Urinary bladder (tissue), 4 donors: ENCODE data around the gene KANSL1L. TPM values are rescaled to one million over a fixed set of nuclear protein-coding genes. Genes with fewer than 3 reads are reported as not detected.
"Not testable (repeated sequence)": the region's sequence is repeated elsewhere in the genome, so short reads cannot be mapped to it uniquely, and the experiment has no call there.

ENCODE experiments used
- DNase-seq: peaks from one replicate; pipeline ENCODE4 v3.0.0-alpha.2; 2015; ENCODE audit errors: extremely low spot score
- H3K27ac ChIP-seq: one replicate; pipeline ENCODE4 v1.5.1; 2013; ENCODE audit warnings: low read depth, mild to moderate bottlenecking, moderate library complexity
- H3K36me3 ChIP-seq: one replicate; pipeline ENCODE4 v1.6.1; 2013; ENCODE audit warnings: mild to moderate bottlenecking, moderate library complexity; ENCODE audit not compliant: insufficient read depth
- H3K4me1 ChIP-seq: one replicate; pipeline ENCODE4 v1.6.1; 2013; ENCODE audit warnings: mild to moderate bottlenecking, moderate library complexity; ENCODE audit not compliant: insufficient read depth
- H3K4me3 ChIP-seq: one replicate; pipeline ENCODE4 v1.5.1; 2013; ENCODE audit warnings: low read depth, low read length
- WGBS: extraction: QIAGEN DNeasy Blood & Tissue Kit; methylation state at CpG from one replicate; pipeline ENCODE4 v1.1.7; 2013; 5-methylcytosine and 5-hydroxymethylcytosine counted together
- polyA plus RNA-seq: library from polyadenylated mRNA; stranded (reverse); fragments of 200-250 nt; gene quantifications from one replicate; pipeline ENCODE4 v1.2.3, GENCODE V29; 2013
- total RNA-seq: library from RNA; depleted of rRNA; stranded (reverse); fragments of >200 nt; gene quantifications from one replicate; pipeline ENCODE4 v1.2.3, GENCODE V29; 2014
- donor health status: healthy with polysubstance abuse.
- donor health status: healthy.

The KANSL1L gene
- total and polyA plus RNA-seq, 2 donors = 13.3 to 92.5 TPM

- Histone ChIP-seq H3K36me3 (no peaks in the 10 kb centered on the region), H3K4me3 (no peak overlapping the region), H3K4me1 (no peaks in the 10 kb centered on the region), H3K27ac (no peak overlapping the region)
- DNase-seq = no peak
- 32% methylated on average over 1 of the region's 1 CpG for WGBS
These were observed 18.4 kb upstream of the KANSL1L start for GRCh38 chr2:210189452-210190138.

DNA sequence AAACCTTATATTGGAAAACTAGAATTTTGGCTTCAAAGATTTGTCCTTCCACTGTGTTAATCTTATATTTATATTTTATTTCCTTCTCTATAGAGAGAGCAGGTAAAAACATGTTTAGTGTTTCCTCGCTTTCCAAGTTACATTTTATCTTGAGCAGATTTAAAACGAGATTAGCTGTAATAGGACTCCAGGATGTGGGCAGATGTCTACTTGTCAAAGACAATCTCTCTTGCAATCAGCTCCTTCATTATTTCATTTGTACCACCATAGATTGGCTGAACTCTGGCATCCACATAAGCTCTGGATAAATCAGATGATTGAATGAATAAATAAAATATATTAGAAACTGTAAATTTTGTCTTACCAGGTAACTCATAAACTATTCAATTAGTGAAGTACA, 17.5 kb upstream of the KANSL1L start:
- Histone ChIP-seq H3K4me3 (no peak overlapping the region), H3K27ac (no peak overlapping the region), H3K36me3 (no peaks in the 10 kb centered on the region), H3K4me1 (no peaks in the 10 kb centered on the region)
- DNase-seq = no peak
- WGBS = 38% methylated on average over 2 of the region's 2 CpGs

DNA sequence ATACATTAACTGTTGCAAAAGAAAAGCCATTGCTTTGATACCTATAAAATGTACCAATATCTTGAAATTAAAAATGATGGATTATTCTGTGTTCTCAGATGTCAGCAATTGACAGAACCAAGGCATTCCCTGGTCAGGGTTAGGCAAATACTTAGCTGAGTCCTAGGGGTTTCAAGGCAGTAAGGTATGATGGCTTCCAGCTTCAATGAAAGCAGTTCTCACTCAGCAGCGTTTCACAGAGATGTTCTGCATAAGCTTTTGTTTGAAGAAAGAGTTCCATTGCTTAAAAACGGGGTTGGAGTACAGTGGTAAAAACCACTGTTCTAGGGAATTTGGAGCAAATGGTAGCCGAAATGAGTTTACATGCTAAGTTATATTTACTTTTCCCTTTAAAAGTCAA, 17.0 kb upstream of the KANSL1L start:
- Histone ChIP-seq H3K4me1 (no peaks in the 10 kb centered on the region), H3K4me3 (no peak overlapping the region), H3K36me3 (no peaks in the 10 kb centered on the region), H3K27ac (no peak overlapping the region)
- no peak for DNase-seq
- WGBS = 53% methylated on average over 3 of the region's 3 CpGs

- H3K4me3 ChIP-seq, DNase-seq, H3K27ac ChIP-seq, H3K36me3 ChIP-seq, H3K4me1 ChIP-seq: not testable (repeated sequence)
- 89% methylated on average over 1 of the region's 1 CpG for WGBS
These were observed 12.7 kb upstream of the KANSL1L start for GRCh38 chr2:210183936-210184335.

DNA sequence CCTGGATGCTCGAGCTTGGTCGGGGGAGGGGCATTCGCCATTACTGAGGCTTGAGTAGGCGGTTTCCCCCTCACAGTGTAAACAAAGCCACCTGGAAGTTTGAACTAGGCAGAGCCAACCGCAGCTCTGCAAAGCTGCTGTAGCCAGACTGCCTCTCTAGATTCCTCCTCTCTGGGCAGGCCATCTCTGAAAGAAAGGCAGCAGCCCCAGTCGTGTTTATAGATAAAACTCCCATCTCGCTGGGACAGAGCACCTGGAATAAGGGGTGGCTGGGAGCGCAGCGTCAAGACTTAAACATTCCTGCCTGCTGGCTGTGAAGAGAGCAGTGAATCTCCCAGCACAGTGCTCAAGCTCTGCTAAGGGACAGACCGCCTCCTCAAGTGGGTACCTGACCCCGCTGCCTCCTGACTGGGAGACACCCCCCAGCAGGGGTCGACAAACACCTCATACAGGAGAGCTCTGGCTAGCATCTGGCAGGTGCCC, 10.4 kb upstream of the KANSL1L start:
- H3K4me3 ChIP-seq, DNase-seq, H3K4me1 ChIP-seq, H3K36me3 ChIP-seq, H3K27ac ChIP-seq: not testable (repeated sequence)
- WGBS = 39% methylated on average over 12 of the region's 12 CpGs

GRCh38 chr2:210181033-210181605, 9.9 kb upstream of the KANSL1L start:
- H3K4me1 ChIP-seq, H3K36me3 ChIP-seq, H3K27ac ChIP-seq, DNase-seq, H3K4me3 ChIP-seq: not testable (repeated sequence)
- WGBS = 61% methylated on average over 3 of the region's 3 CpGs

GRCh38 chr2:210180477-210180876, 9.3 kb upstream of the KANSL1L start:
- no peak for DNase-seq
- Histone ChIP-seq H3K4me3 (no peak overlapping the region), H3K27ac (no peak overlapping the region), H3K36me3 (no peaks in the 10 kb centered on the region), H3K4me1 (no peaks in the 10 kb centered on the region)
- 94% methylated on average over 1 of the region's 1 CpG for WGBS

DNA sequence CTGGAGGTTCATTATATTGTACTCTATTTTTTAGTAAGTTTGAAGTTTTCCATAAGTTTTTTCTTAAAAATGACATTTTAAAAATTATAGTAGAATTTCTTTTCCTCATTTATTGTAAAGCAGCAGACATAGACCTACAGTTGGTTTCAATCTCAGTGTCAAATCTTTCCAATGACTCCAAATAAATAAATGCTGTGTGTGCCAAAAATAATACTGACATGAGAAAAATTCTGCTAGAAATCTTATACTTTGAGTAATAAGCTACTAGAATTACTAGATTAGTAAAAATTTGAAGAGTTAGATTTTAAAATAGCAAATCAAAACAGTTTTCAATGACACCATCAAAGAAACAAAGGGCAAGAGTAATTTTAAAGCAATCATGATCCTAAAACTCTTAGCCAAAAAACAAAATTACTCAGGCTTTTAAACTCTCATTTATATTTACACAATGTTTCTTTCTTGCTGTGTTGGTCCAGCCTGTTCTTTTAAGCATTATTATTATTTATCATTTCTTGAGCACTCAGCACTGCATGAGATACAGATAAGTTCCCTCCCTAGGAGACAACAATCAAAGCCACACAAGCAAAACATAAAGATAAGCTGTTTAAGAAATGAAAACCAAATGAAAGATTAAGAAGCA, 8.3 kb upstream of the KANSL1L start:
- no peaks in the 10 kb centered on the region for H3K36me3 ChIP-seq

GRCh38 chr2:210177769-210178168, 6.6 kb upstream of the KANSL1L start:
- Histone ChIP-seq H3K27ac (no peak overlapping the region), H3K4me3 (no peak overlapping the region), H3K36me3 (no peaks in the 10 kb centered on the region), H3K4me1 (no peaks in the 10 kb centered on the region)
- WGBS = 93% methylated on average over 1 of the region's 1 CpG
- DNase-seq = no peak

More for the DNA sequence above, 8.3 kb upstream of the KANSL1L start:
- no peak for DNase-seq
- Histone ChIP-seq H3K4me1 (no peaks in the 10 kb centered on the region), H3K27ac (no peak overlapping the region), H3K4me3 (no peak overlapping the region)

GRCh38 chr2:210177115-210177514, 5.9 kb upstream of the KANSL1L start:
- H3K36me3 ChIP-seq, H3K4me3 ChIP-seq, H3K27ac ChIP-seq, H3K4me1 ChIP-seq, DNase-seq: not testable (repeated sequence)
- WGBS = 100% methylated on average over 1 of the region's 1 CpG

DNA sequence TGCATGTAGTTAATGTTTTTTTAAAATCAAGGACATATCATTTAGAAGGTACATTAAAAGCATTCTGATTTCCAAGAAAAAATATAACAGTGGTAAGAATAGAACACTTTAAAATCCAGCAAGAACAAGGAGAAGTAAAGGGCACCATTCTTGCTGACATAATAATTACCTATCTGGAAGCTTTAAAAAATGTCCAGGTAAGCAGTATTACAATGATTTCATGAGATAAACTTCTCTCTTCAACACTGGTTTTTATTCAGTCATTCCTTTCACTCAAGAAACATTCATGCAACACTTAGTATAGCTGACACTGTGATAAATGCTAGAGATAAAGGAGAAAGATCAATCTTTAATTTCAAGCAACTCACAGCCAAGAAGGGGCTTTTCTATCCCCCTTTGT, 2.9 kb upstream of the KANSL1L start:
- Histone ChIP-seq H3K4me3 (no peak overlapping the region), H3K4me1 (no peaks in the 10 kb centered on the region), H3K36me3 (no peaks in the 10 kb centered on the region), H3K27ac (no peak overlapping the region)
- no peak for DNase-seq

DNA sequence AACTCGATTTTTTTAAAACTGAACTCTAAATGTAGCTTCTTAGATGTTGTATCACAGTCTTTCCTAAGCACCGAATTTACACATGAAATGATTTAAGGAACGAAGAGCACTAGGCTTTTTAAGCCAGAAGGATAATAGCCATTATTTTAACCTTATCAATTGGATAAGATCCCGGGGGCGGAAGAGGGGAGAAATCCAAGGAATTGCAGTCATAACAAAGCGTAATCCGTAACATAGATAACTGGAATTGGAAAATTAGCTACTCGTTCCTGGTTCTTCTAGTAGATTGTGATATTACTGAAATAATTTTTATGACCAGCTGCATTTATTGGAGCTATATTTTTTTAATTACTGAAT, 988 bp upstream of the KANSL1L start:
- no peak for DNase-seq

DNA sequence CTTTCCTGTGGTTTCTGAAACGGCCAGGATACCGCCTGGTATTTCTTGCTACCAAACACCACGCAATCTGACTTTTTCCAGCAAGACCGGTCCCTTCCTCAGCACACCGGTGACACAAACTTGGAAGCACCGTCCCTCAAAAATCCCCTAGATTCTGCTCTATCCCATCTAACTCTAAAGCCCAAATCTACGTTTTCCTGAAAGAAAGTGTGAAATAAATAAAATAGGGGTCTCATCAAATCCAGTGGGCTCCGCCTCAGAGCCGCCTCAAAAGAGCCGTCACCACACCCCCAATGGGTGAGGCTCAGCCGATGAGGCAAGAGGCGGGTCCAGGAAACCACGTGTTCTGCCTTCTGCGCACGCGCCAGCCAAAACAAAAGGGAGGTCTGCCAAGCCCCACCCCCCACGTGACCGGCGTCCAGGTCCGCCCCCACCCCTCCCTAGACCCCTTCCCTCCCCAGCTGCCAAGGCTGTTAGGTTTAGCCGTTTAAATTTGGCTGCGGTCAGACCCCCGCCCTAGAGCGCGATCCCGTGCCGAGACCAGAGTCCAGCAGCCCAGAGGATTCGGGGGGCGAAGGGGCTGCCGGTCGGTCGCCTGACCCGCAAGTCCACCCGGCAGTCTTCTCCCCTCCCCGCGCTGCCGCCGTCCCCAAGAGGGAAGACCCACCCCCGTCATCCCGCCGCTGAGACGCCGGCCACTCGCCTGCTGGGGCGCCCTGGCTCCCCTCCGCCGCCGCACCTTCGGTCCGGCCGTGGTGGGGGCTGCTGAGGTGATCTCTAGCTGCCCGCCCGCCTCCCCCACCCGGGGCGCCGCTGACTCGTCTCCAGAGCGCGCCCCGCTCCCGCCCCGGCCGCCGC, 534 bp downstream of the KANSL1L start:
- H3K27ac ChIP-seq = peak overlapping the region; percentile 99
- H3K36me3 ChIP-seq = no peaks in the 10 kb centered on the region
- DNase-seq = peak; percentile 94
- WGBS = under 1% methylated on average over 64 of the region's 64 CpGs
- no peaks in the 10 kb centered on the region for H3K4me1 ChIP-seq
- peak overlapping the region; percentile 62 for H3K4me3 ChIP-seq

More for the DNA sequence above, 988 bp upstream of the KANSL1L start:
- no peak overlapping the region for H3K27ac ChIP-seq
- peak overlapping the region; percentile 62 for H3K4me3 ChIP-seq
- H3K36me3 ChIP-seq = no peaks in the 10 kb centered on the region
- no peaks in the 10 kb centered on the region for H3K4me1 ChIP-seq
- 6% methylated on average over 8 of the region's 8 CpGs for WGBS

DNA sequence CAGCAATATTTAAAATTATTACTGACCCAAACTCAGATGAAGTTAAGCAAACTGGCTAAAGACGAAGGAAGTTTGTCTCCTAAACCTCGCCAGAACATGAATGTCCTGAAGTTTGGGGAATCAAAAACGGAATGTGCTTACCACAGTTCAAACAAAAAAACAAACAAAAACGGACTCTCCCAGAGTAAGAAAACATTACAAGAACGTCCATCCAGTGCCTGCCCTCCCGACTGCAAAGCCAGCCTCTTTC, 1.1 kb downstream of the KANSL1L start:
- under 1% methylated on average over 6 of the region's 6 CpGs for WGBS
- no peaks in the 10 kb centered on the region for H3K36me3 ChIP-seq
- DNase-seq = no peak
- peak overlapping the region; percentile 62 for H3K4me3 ChIP-seq
- H3K27ac ChIP-seq = peak overlapping the region; percentile 89
- no peaks in the 10 kb centered on the region for H3K4me1 ChIP-seq
